Thyroid gland (tissue), 4 donors: ENCODE data around the gene ANKRD6. TPM values are rescaled to one million over a fixed set of nuclear protein-coding genes. Genes with fewer than 3 reads are reported as not detected.

Source experiments
- DNase-seq, 2 donors: peaks; one replicate each; pipeline ENCODE4 v3.0.0-alpha.2; 2019
- H3K27ac ChIP-seq, 3 donors: fragments of 200-600 bp; sonication (generic); 1 replicate in 2 of 3; 2 replicates in 1 of 3; pipeline ENCODE4 v1.5.1; 2016 to 2019; ENCODE audit warnings: mild to moderate bottlenecking in 1 of 3, moderate library complexity in 1 of 3
- H3K27me3 ChIP-seq: fragments of 200-600 bp; sonication (generic); one replicate; pipeline ENCODE4 v1.5.1; 2019
- H3K36me3 ChIP-seq, 2 donors: fragments of 200-600 bp; sonication (generic); one replicate each; pipeline ENCODE4 v1.5.1; 2016 to 2019
- H3K4me1 ChIP-seq, 2 donors: fragments of 200-600 bp; sonication (generic); one replicate each; pipeline ENCODE4 v1.5.1; 2017 to 2019
- H3K4me3 ChIP-seq, 3 donors: fragments of 200-600 bp; sonication (generic); replicated peaks in 1 of 3; 1 replicate in 2 of 3; 2 replicates in 1 of 3; pipeline ENCODE4 v1.5.1; 2016; ENCODE audit warnings: mild to moderate bottlenecking in 1 of 3
- H3K9me3 ChIP-seq: fragments of 200-600 bp; sonication (generic); one replicate; pipeline ENCODE4 v1.5.1; 2017
- POLR2A ChIP-seq, 2 donors: fragments of 450-650 bp; IDR thresholded peaks; one replicate each; pipeline ENCODE4 v1.6.1; 2017; ENCODE audit warnings: antibody characterized with exemption in 2 of 2, mild to moderate bottlenecking in 2 of 2, moderate library complexity in 1 of 2
- whole genome bisulfite sequencing, 2 donors: methylation state at CpG; one replicate each; pipeline ENCODE4 v1.1.5; 2017; 5-methylcytosine and 5-hydroxymethylcytosine counted together
- intact Hi-C: fragments of 100-400 bp; cut with DNase I; formaldehyde crosslinking; loops from one replicate; pipeline ENCODE4 v1.15.1; 2023
- total RNA-seq, 4 donors: library from RNA; depleted of rRNA; stranded (reverse); fragments of >200 nt; gene quantifications; one replicate each; pipeline ENCODE4 v1.2.3, GENCODE V29; 2016
- TF ChIP-seq, protein P1 (sequence below), 6 experiments: fragments of 200-600 bp in 3 of 6; fragments of 450-650 bp in 3 of 6; sonication (generic) in 3 of 6; IDR thresholded peaks; one replicate each; pipeline ENCODE4 v1.5.1; 2016 to 2019; ENCODE audit warnings: antibody characterized with exemption in 6 of 6, mild to moderate bottlenecking in 2 of 6, inconsistent platforms in 1 of 6, moderate library complexity in 1 of 6

The ANKRD6 gene
- total RNA-seq, 4 donors from 2014 or later = 18.2 to 50.6 (median 20.6) TPM

DNA sequence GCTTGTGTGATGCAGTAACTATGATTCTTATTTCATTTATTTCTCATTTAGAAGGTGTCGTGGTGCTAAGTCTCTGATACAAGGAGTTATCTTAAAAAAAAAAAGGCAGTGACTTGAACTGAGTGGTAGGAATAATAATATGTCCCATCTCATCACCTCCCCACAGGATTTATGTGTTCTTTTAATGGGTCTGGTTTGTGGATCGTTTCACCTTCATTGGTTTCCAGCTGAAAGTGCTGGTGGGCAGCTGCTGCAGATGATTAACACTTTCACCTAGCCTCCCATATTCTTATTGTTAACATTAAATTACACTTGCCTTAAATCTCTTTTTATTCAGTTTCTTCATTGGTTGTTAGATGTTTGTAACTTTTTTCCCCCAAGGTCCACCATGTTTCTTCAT, 68.8 kb downstream of the ANKRD6 start:
- 82 to 84% methylated on average over 2 of the region's 2 CpGs for WGBS, 2 donors
- no peaks in the 10 kb centered on the region for H3K9me3 ChIP-seq
- no peak overlapping the region for H3K4me3 ChIP-seq
- no peaks in the 10 kb centered on the region for H3K36me3 ChIP-seq
- H3K27ac ChIP-seq = no peak overlapping the region
- no peaks in the 10 kb centered on the region for H3K27me3 ChIP-seq
- intact Hi-C loops = no loop called here
- no peak for DNase-seq
- no peaks in the 10 kb centered on the region for H3K4me1 ChIP-seq
- TF ChIP-seq POLR2A (IDR thresholded peaks at IDR 0.05) = no peak

DNA sequence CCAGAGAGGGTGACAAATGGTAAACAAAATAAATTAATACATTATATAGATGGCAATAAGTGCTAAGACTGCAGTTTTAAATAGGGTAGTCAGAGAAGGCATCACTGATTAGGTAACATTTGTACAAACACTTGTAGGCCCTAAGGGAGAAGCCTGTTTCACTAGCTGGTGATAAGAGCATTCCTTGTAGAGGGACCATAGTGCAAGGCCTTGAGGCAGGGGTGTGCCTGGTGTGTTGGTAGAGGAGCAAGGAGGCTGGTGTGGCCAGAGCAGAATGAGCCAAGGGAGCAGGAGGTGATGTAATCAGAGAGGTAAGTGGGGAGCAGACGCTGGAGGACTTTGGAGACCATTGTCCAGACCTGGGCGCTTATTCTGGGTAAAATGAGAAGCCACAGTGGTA, 70.7 kb downstream of the ANKRD6 start:
- no peak overlapping the region for H3K27ac ChIP-seq
- intact Hi-C loops = no loop called here
- no peaks in the 10 kb centered on the region for H3K9me3 ChIP-seq
- TF ChIP-seq, protein P1, sequence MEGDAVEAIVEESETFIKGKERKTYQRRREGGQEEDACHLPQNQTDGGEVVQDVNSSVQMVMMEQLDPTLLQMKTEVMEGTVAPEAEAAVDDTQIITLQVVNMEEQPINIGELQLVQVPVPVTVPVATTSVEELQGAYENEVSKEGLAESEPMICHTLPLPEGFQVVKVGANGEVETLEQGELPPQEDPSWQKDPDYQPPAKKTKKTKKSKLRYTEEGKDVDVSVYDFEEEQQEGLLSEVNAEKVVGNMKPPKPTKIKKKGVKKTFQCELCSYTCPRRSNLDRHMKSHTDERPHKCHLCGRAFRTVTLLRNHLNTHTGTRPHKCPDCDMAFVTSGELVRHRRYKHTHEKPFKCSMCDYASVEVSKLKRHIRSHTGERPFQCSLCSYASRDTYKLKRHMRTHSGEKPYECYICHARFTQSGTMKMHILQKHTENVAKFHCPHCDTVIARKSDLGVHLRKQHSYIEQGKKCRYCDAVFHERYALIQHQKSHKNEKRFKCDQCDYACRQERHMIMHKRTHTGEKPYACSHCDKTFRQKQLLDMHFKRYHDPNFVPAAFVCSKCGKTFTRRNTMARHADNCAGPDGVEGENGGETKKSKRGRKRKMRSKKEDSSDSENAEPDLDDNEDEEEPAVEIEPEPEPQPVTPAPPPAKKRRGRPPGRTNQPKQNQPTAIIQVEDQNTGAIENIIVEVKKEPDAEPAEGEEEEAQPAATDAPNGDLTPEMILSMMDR (IDR thresholded peaks at IDR 0.05) = no peak
- no peak for TF ChIP-seq POLR2A (IDR thresholded peaks at IDR 0.05)
- DNase-seq = no peak
- no peak overlapping the region for H3K4me3 ChIP-seq
- H3K4me1 ChIP-seq = no peaks in the 10 kb centered on the region
- 86 to 88% methylated on average over 2 of the region's 2 CpGs for WGBS, 2 donors
- H3K36me3 ChIP-seq = no peaks in the 10 kb centered on the region
- H3K27me3 ChIP-seq = no peaks in the 10 kb centered on the region

DNA sequence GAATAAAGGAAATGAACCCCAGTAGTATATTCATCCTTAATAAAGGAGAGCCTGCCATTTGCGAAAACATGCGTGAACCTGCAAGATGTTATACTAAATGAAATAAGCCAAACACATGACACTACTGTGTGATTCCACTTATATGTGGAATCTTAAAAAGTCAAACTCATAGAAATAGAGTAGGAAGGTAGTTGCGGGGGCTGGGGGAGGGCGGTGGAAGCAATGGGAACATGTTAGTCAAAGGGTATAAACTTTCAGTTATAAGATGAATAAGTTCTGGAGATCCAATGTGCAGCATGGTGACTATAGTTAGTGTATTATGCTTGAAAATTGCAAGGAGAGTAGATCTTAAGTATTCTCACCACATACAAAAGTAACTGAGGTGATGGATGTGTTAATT, 72.9 kb downstream of the ANKRD6 start:
- no peak overlapping the region for H3K27ac ChIP-seq
- WGBS, 2 donors = 98% methylated on average over 4 of the region's 4 CpGs
- H3K9me3 ChIP-seq = no peaks in the 10 kb centered on the region
- TF ChIP-seq, protein P1 (IDR thresholded peaks at IDR 0.05) = no peak
- no peak for TF ChIP-seq POLR2A (IDR thresholded peaks at IDR 0.05)
- H3K4me1 ChIP-seq = peaks cover 12 to 14% of the 10 kb centered on the region in 2 donors
- intact Hi-C loops = no loop called here
- no peak for DNase-seq
- H3K27me3 ChIP-seq = no peaks in the 10 kb centered on the region
- H3K4me3 ChIP-seq = no peak overlapping the region
- H3K36me3 ChIP-seq = no peaks in the 10 kb centered on the region

DNA sequence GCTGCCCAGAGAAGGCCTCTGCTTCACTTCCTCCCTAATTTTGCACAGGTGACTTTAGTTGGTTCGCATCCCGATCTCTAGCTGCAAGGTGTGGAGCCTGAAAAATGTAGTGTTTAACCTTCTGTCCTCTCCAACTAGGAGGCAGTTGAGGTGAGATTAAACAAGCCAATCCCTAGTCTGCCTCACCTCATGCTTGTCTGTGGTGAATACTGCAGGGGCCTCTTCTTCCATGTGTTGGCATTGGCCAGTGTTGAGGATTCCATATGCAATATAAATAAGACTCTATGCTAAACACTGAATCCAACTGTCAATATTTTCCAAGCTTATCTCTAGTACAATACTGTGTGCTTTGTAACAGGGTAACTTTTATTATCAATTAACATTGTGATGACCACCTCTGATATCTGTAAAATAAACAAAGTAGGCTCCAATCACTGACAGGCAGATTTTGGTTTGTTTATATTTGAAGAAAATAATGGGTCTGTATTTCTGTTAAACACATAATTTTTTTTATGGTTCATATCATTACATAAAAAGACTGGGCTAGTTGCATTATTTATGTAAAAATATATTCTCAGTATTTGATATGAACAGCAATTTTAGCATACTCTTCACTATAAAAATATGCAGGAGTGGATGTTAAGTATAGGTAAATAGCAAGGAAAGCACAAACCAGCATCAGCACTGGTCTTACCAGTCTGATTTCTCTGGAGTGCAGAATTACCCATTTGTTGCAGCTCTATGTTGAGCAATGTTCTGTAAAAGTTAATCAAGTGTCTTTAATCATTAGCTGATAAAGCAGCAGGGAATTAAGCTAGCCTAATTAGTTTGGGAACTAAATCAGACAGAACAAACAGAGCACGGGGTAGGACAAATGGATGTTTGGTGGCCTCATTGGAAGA, 74.0 kb downstream of the ANKRD6 start:
- no peak for TF ChIP-seq POLR2A (IDR thresholded peaks at IDR 0.05)
- TF ChIP-seq, protein P1 (IDR thresholded peaks at IDR 0.05) = no peak
- no peak overlapping the region for H3K27ac ChIP-seq
- no peak for DNase-seq

DNA sequence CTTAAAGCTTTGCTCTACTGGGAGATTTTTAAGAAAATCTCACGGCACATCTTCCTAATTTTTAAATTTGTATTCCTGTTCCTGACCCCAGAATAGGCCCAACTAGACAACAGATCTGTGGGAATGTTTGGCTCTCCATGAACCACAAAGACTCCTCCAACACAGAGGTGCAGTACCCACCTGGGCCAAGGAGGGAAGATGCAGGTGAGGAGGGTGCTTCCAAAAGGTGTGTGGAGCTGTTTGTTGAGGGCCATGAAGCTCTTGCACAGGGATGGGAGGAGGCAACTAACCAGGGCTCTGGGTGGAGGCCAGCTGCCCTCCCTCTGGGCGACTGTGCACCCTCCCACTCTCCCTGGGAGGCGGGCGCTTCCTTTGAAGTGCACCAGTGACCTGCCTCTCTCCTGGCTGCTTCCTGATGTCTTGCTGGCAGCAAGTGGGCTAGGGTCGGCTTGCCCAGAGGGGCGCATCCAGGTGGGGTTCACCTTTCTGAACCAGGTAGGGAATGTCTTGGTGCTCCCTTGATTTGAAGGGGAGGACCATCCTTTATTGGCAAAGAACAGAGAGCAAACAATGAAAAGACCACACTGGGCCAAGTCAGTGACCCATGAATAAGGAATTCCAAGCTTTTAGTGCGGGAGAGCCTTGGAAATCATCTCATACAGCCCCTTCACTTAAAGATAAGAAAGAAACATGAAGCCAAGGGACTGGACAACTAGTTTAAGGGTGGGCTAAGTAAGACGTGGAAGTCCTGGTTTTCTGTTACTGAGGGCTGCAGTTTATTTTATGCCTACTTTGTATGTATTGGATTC, 76.0 kb downstream of the ANKRD6 start:
- peaks cover 12 to 14% of the 10 kb centered on the region in 2 donors for H3K4me1 ChIP-seq
- intact Hi-C loops = no loop called here
- TF ChIP-seq, protein P1 (IDR thresholded peaks at IDR 0.05) = no peak
- TF ChIP-seq POLR2A (IDR thresholded peaks at IDR 0.05) = no peak

More for the DNA sequence above, 74.0 kb downstream of the ANKRD6 start:
- peaks cover 12 to 14% of the 10 kb centered on the region in 2 donors for H3K4me1 ChIP-seq
- no peak overlapping the region for H3K4me3 ChIP-seq
- no peaks in the 10 kb centered on the region for H3K27me3 ChIP-seq
- no peaks in the 10 kb centered on the region for H3K9me3 ChIP-seq
- no peaks in the 10 kb centered on the region for H3K36me3 ChIP-seq
- WGBS, 2 donors = 92 to 96% methylated on average over 3 of the region's 3 CpGs
- intact Hi-C loops = no loop called here

More for the DNA sequence above, 76.0 kb downstream of the ANKRD6 start:
- Histone ChIP-seq H3K9me3 (no peaks in the 10 kb centered on the region), H3K27ac (no peak overlapping the region), H3K4me3 (no peak overlapping the region), H3K27me3 (no peaks in the 10 kb centered on the region), H3K36me3 (no peaks in the 10 kb centered on the region)
- 67 to 68% methylated on average over 8 of the region's 8 CpGs for WGBS, 2 donors
- peak; percentile 37 to 61 for DNase-seq
